Non-pigmented ciliary epithelial cell (primary cell): Measurements from ENCODE around the gene IL1RAP.

ENCODE experiments used
- DNase-seq: peaks from one replicate; pipeline ENCODE4 v3.0.0-alpha.2; 2010; ENCODE audit warnings: low read depth

The IL1RAP gene

GRCh38 chr3:190542846-190543245, 29.0 kb downstream of the IL1RAP start:
- no peak for DNase-seq

GRCh38 chr3:190543671-190544070, 29.8 kb downstream of the IL1RAP start:
- no peak for DNase-seq

GRCh38 chr3:190545191-190545590, 31.3 kb downstream of the IL1RAP start:
- no peak for DNase-seq

- no peak for DNase-seq
Observed at GRCh38 chr3:190546881-190547510, 33.1 kb downstream of the IL1RAP start.

- DNase-seq: no peak
Observed at GRCh38 chr3:190548031-190548656, 34.3 kb downstream of the IL1RAP start.

GRCh38 chr3:190552021-190552420, 38.1 kb downstream of the IL1RAP start:
- no peak for DNase-seq

- DNase-seq: no peak
Observed at GRCh38 chr3:190552969-190553759, 39.3 kb downstream of the IL1RAP start.

- DNase-seq: no peak
Observed at GRCh38 chr3:190554197-190554596, 40.3 kb downstream of the IL1RAP start.

GRCh38 chr3:190556351-190556750, 42.5 kb downstream of the IL1RAP start:
- no peak for DNase-seq

GRCh38 chr3:190557296-190557695, 43.4 kb downstream of the IL1RAP start:
- DNase-seq: no peak

- DNase-seq: no peak
Observed at GRCh38 chr3:190558316-190558715, 44.4 kb downstream of the IL1RAP start.

GRCh38 chr3:190558796-190559195, 44.9 kb downstream of the IL1RAP start:
- DNase-seq: no peak

- no peak for DNase-seq
Observed at GRCh38 chr3:190560013-190560895, 46.4 kb downstream of the IL1RAP start.

- no peak for DNase-seq
Observed at GRCh38 chr3:190562866-190563510, 49.1 kb downstream of the IL1RAP start.

- DNase-seq: no peak
Observed at GRCh38 chr3:190564175-190564574, 50.3 kb downstream of the IL1RAP start.

- peak; percentile 100 for DNase-seq
Observed at GRCh38 chr3:190566043-190566933, 52.4 kb downstream of the IL1RAP start.

GRCh38 chr3:190568036-190568435, 54.2 kb downstream of the IL1RAP start:
- no peak for DNase-seq

- no peak for DNase-seq
Observed at GRCh38 chr3:190574473-190574872, 60.6 kb downstream of the IL1RAP start.

GRCh38 chr3:190575437-190576185, 61.7 kb downstream of the IL1RAP start:
- DNase-seq: no peak

GRCh38 chr3:190577225-190577624, 63.3 kb downstream of the IL1RAP start:
- no peak for DNase-seq
